Mesenchymal stem cell (in vitro differentiated cells and primary cell): ENCODE measurements around the gene AKAP6.

Experiments
- DNase-seq: peaks from one replicate; pipeline ENCODE4 v3.0.0-alpha.2; 2013
- H2AFZ ChIP-seq: one replicate; pipeline ENCODE4 v1.6.1; 2013; ENCODE audit warnings: low read depth, mild to moderate bottlenecking, control low read depth, inconsistent platforms, low read length, moderate library complexity
- H2AK5ac ChIP-seq: 2 replicates; pipeline ENCODE4 v1.6.1; 2013; ENCODE audit warnings: low read length, moderate library complexity, mild to moderate bottlenecking, inconsistent platforms; ENCODE audit not compliant: severe bottlenecking
- H2BK120ac ChIP-seq: one replicate; pipeline ENCODE4 v1.6.1; 2013; ENCODE audit warnings: low read depth, mild to moderate bottlenecking, inconsistent platforms, low read length, moderate library complexity
- H2BK12ac ChIP-seq, 2 experiments: one replicate each; pipeline ENCODE4 v1.6.1; 2013; ENCODE audit warnings: inconsistent platforms in 2 of 2, low read length in 2 of 2, mild to moderate bottlenecking in 2 of 2, moderate library complexity in 2 of 2, control low read depth in 1 of 2
- H2BK15ac ChIP-seq: one replicate; pipeline ENCODE4 v1.6.1; 2013; ENCODE audit warnings: mild to moderate bottlenecking, low read depth, inconsistent platforms; ENCODE audit not compliant: poor library complexity, severe bottlenecking
- H2BK5ac ChIP-seq: 2 replicates; pipeline ENCODE4 v1.6.1; 2013; ENCODE audit warnings: low read depth, mild to moderate bottlenecking, low read length, control low read depth, inconsistent platforms; ENCODE audit not compliant: poor library complexity, severe bottlenecking
- H3K14ac ChIP-seq, 2 experiments: one replicate each; pipeline ENCODE4 v1.6.1; 2013; ENCODE audit warnings: inconsistent platforms in 2 of 2, low read length in 2 of 2, control low read depth in 1 of 2, mild to moderate bottlenecking in 1 of 2, moderate library complexity in 1 of 2
- H3K18ac ChIP-seq, 2 experiments: one replicate each; pipeline ENCODE4 v1.6.1; 2013; ENCODE audit warnings: inconsistent platforms in 2 of 2, low read length in 2 of 2, control low read depth in 1 of 2, low read depth in 1 of 2, mild to moderate bottlenecking in 1 of 2
- H3K23ac ChIP-seq, 2 experiments: one replicate each; pipeline ENCODE4 v1.6.1; 2013; ENCODE audit warnings: inconsistent platforms in 2 of 2, low read length in 2 of 2, mild to moderate bottlenecking in 2 of 2, moderate library complexity in 2 of 2, control low read depth in 1 of 2
- H3K27ac ChIP-seq: 2 replicates; pipeline ENCODE4 v1.5.1; 2013; ENCODE audit warnings: mild to moderate bottlenecking, moderate library complexity, low read length, control low read depth, inconsistent platforms; ENCODE audit not compliant: poor library complexity, severe bottlenecking
- H3K27me3 ChIP-seq, 2 experiments: 2 replicates each; pipeline versions ENCODE4 v1.6.1 to v1.7.0; 2013; ENCODE audit warnings: low read length in 2 of 2, mild to moderate bottlenecking in 2 of 2, moderate library complexity in 2 of 2, control low read depth in 1 of 2, inconsistent platforms in 1 of 2; ENCODE audit not compliant: control insufficient read depth in 1 of 2, insufficient read depth in 1 of 2
- H3K36me3 ChIP-seq, 2 experiments: 2 replicates each; pipeline versions ENCODE4 v1.6.1 to v1.7.0; 2013; ENCODE audit warnings: low read length in 2 of 2, control low read depth in 1 of 2, inconsistent platforms in 1 of 2, low read depth in 1 of 2, mild to moderate bottlenecking in 1 of 2; ENCODE audit not compliant: insufficient read depth in 2 of 2, control insufficient read depth in 1 of 2
- H3K4ac ChIP-seq, 2 experiments: one replicate each; pipeline ENCODE4 v1.6.1; 2013; ENCODE audit warnings: inconsistent platforms in 2 of 2, low read length in 2 of 2, mild to moderate bottlenecking in 2 of 2, moderate library complexity in 2 of 2, control low read depth in 1 of 2, low read depth in 1 of 2
- H3K4me1 ChIP-seq: 2 replicates; pipeline ENCODE4 v1.6.1; 2013; ENCODE audit warnings: low read depth, low read length, control low read depth; ENCODE audit not compliant: control insufficient read depth, insufficient read depth
- H3K4me2 ChIP-seq: 2 replicates; pipeline ENCODE4 v1.6.1; 2013; ENCODE audit warnings: low read length, mild to moderate bottlenecking, inconsistent platforms; ENCODE audit not compliant: poor library complexity, severe bottlenecking
- H3K4me3 ChIP-seq, 2 experiments: 2 replicates each; pipeline versions ENCODE4 v1.5.1 to v1.7.0; 2013; ENCODE audit warnings: low read length in 2 of 2, mild to moderate bottlenecking in 2 of 2, control low read depth in 1 of 2, low read depth in 1 of 2; ENCODE audit not compliant: insufficient read depth in 1 of 2
- H3K79me1 ChIP-seq: replicated peaks from 2 replicates; pipeline ENCODE4 v1.6.1; 2013; ENCODE audit warnings: mild to moderate bottlenecking, control low read depth, low read length, inconsistent platforms; ENCODE audit not compliant: poor library complexity, severe bottlenecking
- H3K9ac ChIP-seq: 2 replicates; pipeline ENCODE4 v1.7.0; 2013; ENCODE audit warnings: mild to moderate bottlenecking, low read length, moderate library complexity
- H3K9me3 ChIP-seq: 2 replicates; pipeline ENCODE4 v1.7.0; 2013; ENCODE audit warnings: mild to moderate bottlenecking, low read length; ENCODE audit not compliant: control insufficient read depth
- H4K8ac ChIP-seq: one replicate; pipeline ENCODE4 v1.6.1; 2013; ENCODE audit warnings: inconsistent platforms, mild to moderate bottlenecking, low read length, moderate library complexity
- H4K91ac ChIP-seq: one replicate; pipeline ENCODE4 v1.6.1; 2013; ENCODE audit warnings: mild to moderate bottlenecking, low read length, inconsistent platforms
- WGBS: methylation state at CpG from one replicate; pipeline ENCODE4 v1.1.7; 2013; ENCODE audit warnings: mixed read lengths; 5-methylcytosine and 5-hydroxymethylcytosine counted together

Gene AKAP6

DNA sequence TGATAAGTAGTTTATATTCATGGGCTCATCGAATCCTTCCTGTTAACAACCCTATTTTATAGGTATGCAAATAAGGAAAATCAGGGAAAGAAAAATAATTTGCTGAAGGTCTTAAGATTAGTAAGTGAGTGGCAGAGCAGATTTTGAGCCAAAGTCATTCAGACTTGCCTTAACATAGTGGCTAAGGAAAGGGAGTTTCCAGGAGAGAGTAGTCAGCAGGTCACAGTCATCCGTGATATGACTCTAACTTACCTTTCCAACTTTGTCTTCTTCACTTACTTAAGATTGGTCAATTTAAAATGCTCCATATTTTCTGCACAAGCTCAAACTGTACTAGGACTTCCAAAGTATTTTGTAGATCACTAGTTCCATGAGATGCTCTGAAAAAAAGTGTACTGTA lies 46.6 kb downstream of the AKAP6 start:
- Histone ChIP-seq H2BK12ac (no peak overlapping the region), H2BK5ac (no peak overlapping the region), H3K36me3 (no peaks in the 10 kb centered on the region), H2AK5ac (no peak overlapping the region), H4K91ac (no peak overlapping the region), H3K27me3 (no peaks in the 10 kb centered on the region), H3K27ac (no peak overlapping the region), H2AFZ (no peak overlapping the region), H3K14ac (no peak overlapping the region), H2BK15ac (no peak overlapping the region), H3K23ac (no peak overlapping the region), H3K4me3 (no peak overlapping the region), H3K9ac (no peak overlapping the region), H3K18ac (no peak overlapping the region), H4K8ac (no peak overlapping the region), H3K4ac (no peak overlapping the region), H3K4me1 (no peaks in the 10 kb centered on the region), H3K4me2 (no peak overlapping the region), H2BK120ac (no peak overlapping the region), H3K79me1 (no peaks in the 10 kb centered on the region), H3K9me3 (no peaks in the 10 kb centered on the region)
- WGBS = 87% methylated on average over 1 of the region's 2 CpGs
- DNase-seq = no peak

DNA sequence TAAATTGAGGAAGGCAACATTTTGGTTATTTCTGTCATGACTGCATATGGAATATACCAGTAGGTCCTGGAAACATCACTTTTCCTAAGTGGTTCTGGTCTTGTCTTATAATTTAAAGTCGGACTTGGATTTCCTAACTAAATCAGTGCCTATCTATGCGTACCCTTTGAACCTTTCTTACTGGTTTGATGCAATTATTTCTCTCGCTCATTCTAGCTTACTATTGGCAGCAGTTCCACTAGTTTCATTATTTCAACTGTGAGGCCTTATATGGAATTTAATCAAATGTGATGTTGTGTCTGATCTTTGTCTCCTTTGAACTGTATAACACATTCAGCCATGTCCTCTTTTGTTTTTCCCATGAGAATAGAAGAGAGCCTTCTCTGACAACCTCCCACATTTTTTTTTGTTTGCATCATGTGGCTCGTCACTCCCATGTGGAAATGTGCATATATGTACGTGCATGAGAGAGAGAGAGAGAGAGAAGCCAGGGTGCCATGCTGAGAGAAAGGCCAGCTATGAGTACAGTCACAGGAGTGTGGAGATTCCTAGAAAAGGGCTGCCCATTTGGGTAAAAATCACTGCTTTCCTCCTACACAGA lies 48.0 kb downstream of the AKAP6 start:
- Histone ChIP-seq H2AK5ac (no peak overlapping the region), H3K79me1 (no peaks in the 10 kb centered on the region), H3K4me2 (no peak overlapping the region), H3K4me1 (no peaks in the 10 kb centered on the region), H3K14ac (no peak overlapping the region), H3K4ac (no peak overlapping the region), H3K9me3 (no peaks in the 10 kb centered on the region), H3K23ac (no peak overlapping the region), H4K8ac (no peak overlapping the region), H3K36me3 (no peaks in the 10 kb centered on the region), H3K18ac (no peak overlapping the region), H3K4me3 (no peak overlapping the region), H2BK12ac (no peak overlapping the region), H3K9ac (no peak overlapping the region), H2BK5ac (no peak overlapping the region), H2BK120ac (no peak overlapping the region), H2BK15ac (no peak overlapping the region), H4K91ac (no peak overlapping the region), H3K27ac (no peak overlapping the region), H2AFZ (no peak overlapping the region), H3K27me3 (no peaks in the 10 kb centered on the region)
- DNase-seq = no peak
- 97% methylated on average over 4 of the region's 5 CpGs for WGBS

DNA sequence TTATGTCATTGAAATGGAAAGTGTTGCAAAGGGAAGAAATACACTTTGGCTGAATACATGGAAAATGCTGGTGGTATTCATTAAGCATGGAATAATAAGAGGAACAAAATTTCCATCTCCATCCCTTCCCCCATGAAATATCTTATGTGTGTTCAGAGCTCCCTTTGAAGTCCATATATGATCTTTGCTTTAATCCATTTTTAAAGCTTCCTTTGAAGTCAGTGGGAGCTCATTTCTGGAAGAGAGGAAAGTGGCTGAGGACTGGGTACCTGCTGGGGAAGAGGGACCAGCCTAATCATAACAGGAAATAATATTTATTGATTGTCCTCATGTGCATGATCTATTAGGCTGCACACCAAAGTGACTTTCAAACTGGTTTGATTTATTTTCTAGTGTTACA lies 49.2 kb downstream of the AKAP6 start:
- Histone ChIP-seq H3K9me3 (no peaks in the 10 kb centered on the region), H3K27me3 (no peaks in the 10 kb centered on the region)

DNA sequence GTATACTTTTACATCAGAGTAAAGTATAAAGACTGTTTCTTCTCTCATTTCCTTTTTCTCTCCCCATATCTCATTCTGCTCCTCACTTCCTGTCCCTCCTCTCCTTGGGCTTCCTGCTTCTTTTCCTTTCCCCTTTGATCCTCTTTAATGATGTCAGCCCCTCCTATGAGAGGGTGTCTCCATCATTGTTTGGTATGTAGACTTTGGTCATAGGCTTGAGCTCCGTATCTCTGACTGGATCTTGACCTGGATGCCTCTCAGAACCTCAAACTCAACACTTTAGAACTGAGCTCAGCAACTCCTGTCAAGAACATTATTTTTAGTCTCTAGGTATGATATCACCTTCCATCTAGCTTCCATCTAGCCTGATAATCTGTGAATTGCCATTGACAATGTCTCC lies 50.3 kb downstream of the AKAP6 start:
- no peak overlapping the region for H3K14ac ChIP-seq
- no peaks in the 10 kb centered on the region for H3K27me3 ChIP-seq
- H2BK5ac ChIP-seq = no peak overlapping the region
- no peaks in the 10 kb centered on the region for H3K79me1 ChIP-seq
- H3K27ac ChIP-seq = no peak overlapping the region
- no peak overlapping the region for H3K4me2 ChIP-seq
- H3K9ac ChIP-seq = no peak overlapping the region
- WGBS = 88% methylated on average over 1 of the region's 1 CpG
- H2AK5ac ChIP-seq = no peak overlapping the region
- H2AFZ ChIP-seq = no peak overlapping the region
- H3K9me3 ChIP-seq = no peaks in the 10 kb centered on the region
- no peaks in the 10 kb centered on the region for H3K4me1 ChIP-seq
- no peak overlapping the region for H2BK120ac ChIP-seq
- no peak overlapping the region for H2BK15ac ChIP-seq
- peak overlapping the region in 1 of 2 experiments; percentile 29 for H3K18ac ChIP-seq
- H4K8ac ChIP-seq = no peak overlapping the region
- H3K4ac ChIP-seq = no peak overlapping the region
- H3K36me3 ChIP-seq = no peaks in the 10 kb centered on the region
- no peak overlapping the region for H3K23ac ChIP-seq
- no peak for DNase-seq
- no peak overlapping the region for H3K4me3 ChIP-seq
- H2BK12ac ChIP-seq = no peak overlapping the region
- H4K91ac ChIP-seq = no peak overlapping the region

More for the DNA sequence above, 49.2 kb downstream of the AKAP6 start:
- DNase-seq = no peak
- H3K4ac ChIP-seq = no peak overlapping the region
- H2BK120ac ChIP-seq = no peak overlapping the region
- no peak overlapping the region for H3K9ac ChIP-seq
- no peak overlapping the region for H2BK5ac ChIP-seq
- H2BK15ac ChIP-seq = no peak overlapping the region
- H3K23ac ChIP-seq = no peak overlapping the region
- no peak overlapping the region for H4K8ac ChIP-seq
- no peak overlapping the region for H3K4me3 ChIP-seq
- no peak overlapping the region for H3K4me2 ChIP-seq
- H3K36me3 ChIP-seq = no peaks in the 10 kb centered on the region
- H2AFZ ChIP-seq = no peak overlapping the region
- H2AK5ac ChIP-seq = no peak overlapping the region
- no peak overlapping the region for H3K27ac ChIP-seq
- H4K91ac ChIP-seq = no peak overlapping the region
- H2BK12ac ChIP-seq = no peak overlapping the region
- H3K18ac ChIP-seq = no peak overlapping the region
- H3K4me1 ChIP-seq = no peaks in the 10 kb centered on the region
- H3K14ac ChIP-seq = no peak overlapping the region
- no peaks in the 10 kb centered on the region for H3K79me1 ChIP-seq
